AG04449 (cell line): ENCODE results near the gene VAV2.

Experiments used
- CTCF ChIA-PET: fragments of 350-600 bp; formaldehyde crosslinking; extraction: SDS; loops from one replicate; lab custom pipeline; 2021; ENCODE audit warnings: antibody characterized with exemption; lab: Yijun Ruan, JAX
- POLR2A ChIA-PET: fragments of 400-600, 350-600 bp; formaldehyde crosslinking; extraction: SDS; loops from one replicate; lab custom pipeline; 2020; ENCODE audit warnings: antibody characterized with exemption, inconsistent platforms; lab: Yijun Ruan, JAX
- DNase-seq: peaks from one replicate; pipeline ENCODE4 v3.0.0-alpha.2; 2010; ENCODE audit warnings: low read depth, low spot score
- H3K4me3 ChIP-seq: 2 replicates; pipeline ENCODE4 v1.5.1; 2011; ENCODE audit warnings: low read depth, mild to moderate bottlenecking, control low read depth, low read length
- CTCF ChIP-seq: IDR thresholded peaks from one replicate; pipeline ENCODE4 v1.5.1; 2011; ENCODE audit warnings: mild to moderate bottlenecking, moderate library complexity, low read length, control low read depth, inconsistent platforms; ENCODE audit not compliant: insufficient read depth; ENCODE audit errors: missing control alignments

Gene VAV2

GRCh38 chr9:133884907-133885744 lies 107.0 kb downstream of the VAV2 start:
- CTCF ChIA-PET = interaction anchor here (1.4 kb wide), 1 partner anchor 10 kb away, joined by 5 read pairs; no protein-coding TSS in a partner anchor
- POLR2A ChIA-PET = no interaction called here
- no peak overlapping the region for H3K4me3 ChIP-seq
- DNase-seq = no peak
- TF ChIP-seq CTCF = no peak

- ChIA-PET POLR2A (no interaction called here), CTCF (no interaction called here)
- DNase-seq = no peak
- H3K4me3 ChIP-seq = no peak overlapping the region
- TF ChIP-seq CTCF = no peak
Observed at GRCh38 chr9:133882849-133883755, 109.0 kb downstream of the VAV2 start.

GRCh38 chr9:133881671-133882381 lies 110.3 kb downstream of the VAV2 start:
- ChIA-PET POLR2A (no interaction called here), CTCF (interaction anchor here (1.2 to 1.5 kb wide), 2 partner anchors 13 to 112 kb away, joined by 3 read pairs; no protein-coding TSS in a partner anchor)
- no peak for TF ChIP-seq CTCF
- H3K4me3 ChIP-seq = no peak overlapping the region
- no peak for DNase-seq

- CTCF ChIA-PET = interaction anchor here (0.8 to 1.5 kb wide), 3 partner anchors 13 to 1207 kb away, joined by 3 read pairs; no protein-coding TSS in a partner anchor
- POLR2A ChIA-PET = no interaction called here
- no peak for TF ChIP-seq CTCF
- no peak for DNase-seq
- no peak overlapping the region for H3K4me3 ChIP-seq
Observed at GRCh38 chr9:133880851-133881661, 111.1 kb downstream of the VAV2 start.

- POLR2A ChIA-PET = no interaction called here
- DNase-seq = no peak
- CTCF ChIA-PET = interaction anchor here (0.8 kb wide), 1 partner anchor 1206 kb away, joined by 3 read pairs; no protein-coding TSS in a partner anchor
- no peak overlapping the region for H3K4me3 ChIP-seq
- TF ChIP-seq CTCF = no peak
Observed at GRCh38 chr9:133880136-133880535, 112.0 kb downstream of the VAV2 start.
